BJ (cell line): ENCODE results near the gene COQ2. TPM values are rescaled to one million over a fixed set of nuclear protein-coding genes. Genes with fewer than 3 reads are reported as not detected.
"Not testable (repeated sequence)": the region's sequence is repeated elsewhere in the genome, so short reads cannot be mapped to it uniquely, and the experiment has no call there.

ENCODE experiments used
- CTCF ChIA-PET: fragments of 350-600 bp; formaldehyde crosslinking; extraction: SDS; loops from one replicate; lab custom pipeline; 2021; ENCODE audit warnings: antibody characterized with exemption, inconsistent platforms; lab: Yijun Ruan, JAX
- POLR2A ChIA-PET: fragments of 300-600 bp; sonication (Branson Sonifier 250); formaldehyde crosslinking; extraction: SDS; loops from one replicate; lab custom pipeline; 2021; ENCODE audit warnings: antibody characterized with exemption; lab: Charles Lee
- DNase-seq: peaks from one replicate; pipeline ENCODE4 v3.0.0-alpha.2; 2011; ENCODE audit warnings: low read depth
- H3K27me3 ChIP-seq: 2 replicates; pipeline ENCODE4 v1.6.0; 2011; ENCODE audit warnings: low read length; ENCODE audit not compliant: control insufficient read depth, insufficient read depth
- H3K36me3 ChIP-seq: 2 replicates; pipeline ENCODE4 v1.5.1; 2011; ENCODE audit warnings: low read length; ENCODE audit not compliant: control insufficient read depth, insufficient read depth
- H3K4me3 ChIP-seq: 2 replicates; pipeline ENCODE4 v1.5.1; 2011; ENCODE audit warnings: low read depth, mild to moderate bottlenecking, control low read depth, low read length
- polyA plus RNA-seq: library from polyadenylated mRNA; depleted of rRNA; stranded (reverse); fragments of >200 nt; gene quantifications from 2 replicates; pipeline ENCODE4 v1.2.3, GENCODE V29; 2011
- TF ChIP-seq, protein P1 (sequence below): IDR thresholded peaks from 2 replicates; pipeline ENCODE4 v1.5.1; 2011; ENCODE audit warnings: low read depth, mild to moderate bottlenecking, control low read depth, inconsistent platforms, low read length, moderate library complexity; ENCODE audit not compliant: insufficient read depth

COQ2 gene
- polyA plus RNA-seq, 1 experiment, result 14.5 TPM

DNA sequence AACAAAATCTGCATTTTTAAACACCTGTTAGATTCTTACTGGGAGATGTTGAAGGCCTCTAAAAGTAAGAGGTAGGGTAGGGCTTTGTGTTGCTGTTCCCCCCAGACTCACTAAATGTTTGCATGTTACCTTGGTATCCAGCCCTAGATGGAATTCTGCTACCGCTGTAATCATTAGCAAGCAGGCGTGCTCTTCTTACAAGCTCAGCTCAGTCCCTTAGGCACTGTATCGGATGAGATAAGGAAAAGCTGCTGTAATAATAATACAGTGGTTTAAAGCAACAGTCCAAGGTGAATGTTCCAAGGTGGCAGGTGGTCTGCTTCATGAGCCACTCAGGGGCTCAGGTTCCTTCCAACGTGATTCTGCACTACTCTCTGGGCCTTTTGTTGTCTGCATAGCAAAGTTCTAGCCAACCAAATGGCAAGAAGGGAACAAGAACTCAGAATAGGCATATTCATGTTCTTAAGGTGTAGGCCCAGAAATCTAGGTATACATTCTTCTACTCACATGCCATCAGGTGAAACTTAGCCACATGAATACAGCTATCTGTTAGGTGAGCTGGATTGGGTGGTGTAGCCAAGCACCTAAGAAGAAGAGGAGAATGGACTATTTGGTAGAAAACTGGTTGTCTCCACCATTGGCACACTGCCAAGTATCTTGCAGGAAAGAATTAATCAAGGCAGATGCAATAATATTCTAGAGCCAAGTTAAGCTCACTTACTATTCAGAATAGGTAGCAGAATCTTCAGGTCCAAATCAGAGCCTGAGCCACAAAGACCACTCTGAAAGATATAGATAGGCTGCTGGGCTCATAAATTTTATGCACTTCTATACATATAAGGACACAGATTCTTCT is 46.0 kb downstream of the COQ2 start:
- DNase-seq, result no peak
- ChIA-PET CTCF (interaction anchor here (1.4 kb wide), 1 partner anchor 15 kb away, joined by 3 read pairs; no protein-coding TSS in a partner anchor), POLR2A (no interaction called here)

DNA sequence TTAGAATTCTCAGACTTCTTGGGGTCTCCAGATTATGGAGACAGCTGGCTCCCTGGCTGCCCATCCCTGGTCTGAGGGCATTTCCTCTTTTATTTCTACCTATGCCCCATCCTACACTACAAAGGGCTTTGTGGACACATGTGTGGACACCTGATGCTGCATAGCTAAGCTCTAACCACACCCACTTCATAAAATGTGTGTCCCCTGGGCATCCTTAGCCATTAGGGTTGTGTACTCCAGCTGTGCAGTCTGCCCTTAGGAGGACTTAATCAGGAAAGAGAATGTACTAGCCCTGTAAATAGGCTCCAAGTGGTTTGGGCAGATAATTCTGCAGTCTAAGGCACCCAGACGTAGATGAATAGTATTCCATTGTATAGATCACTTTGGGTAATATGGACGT is 47.0 kb downstream of the COQ2 start:
- no peaks in the 10 kb centered on the region for H3K36me3 ChIP-seq
- H3K4me3 ChIP-seq, result no peak overlapping the region
- TF ChIP-seq, protein P1, sequence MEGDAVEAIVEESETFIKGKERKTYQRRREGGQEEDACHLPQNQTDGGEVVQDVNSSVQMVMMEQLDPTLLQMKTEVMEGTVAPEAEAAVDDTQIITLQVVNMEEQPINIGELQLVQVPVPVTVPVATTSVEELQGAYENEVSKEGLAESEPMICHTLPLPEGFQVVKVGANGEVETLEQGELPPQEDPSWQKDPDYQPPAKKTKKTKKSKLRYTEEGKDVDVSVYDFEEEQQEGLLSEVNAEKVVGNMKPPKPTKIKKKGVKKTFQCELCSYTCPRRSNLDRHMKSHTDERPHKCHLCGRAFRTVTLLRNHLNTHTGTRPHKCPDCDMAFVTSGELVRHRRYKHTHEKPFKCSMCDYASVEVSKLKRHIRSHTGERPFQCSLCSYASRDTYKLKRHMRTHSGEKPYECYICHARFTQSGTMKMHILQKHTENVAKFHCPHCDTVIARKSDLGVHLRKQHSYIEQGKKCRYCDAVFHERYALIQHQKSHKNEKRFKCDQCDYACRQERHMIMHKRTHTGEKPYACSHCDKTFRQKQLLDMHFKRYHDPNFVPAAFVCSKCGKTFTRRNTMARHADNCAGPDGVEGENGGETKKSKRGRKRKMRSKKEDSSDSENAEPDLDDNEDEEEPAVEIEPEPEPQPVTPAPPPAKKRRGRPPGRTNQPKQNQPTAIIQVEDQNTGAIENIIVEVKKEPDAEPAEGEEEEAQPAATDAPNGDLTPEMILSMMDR, result no peak
- ChIA-PET POLR2A (no interaction called here), CTCF (no interaction called here)
- no peak for DNase-seq
- H3K27me3 ChIP-seq, result no peaks in the 10 kb centered on the region; the same call in 1 of the 2 replicates

More for the DNA sequence above, 46.0 kb downstream of the COQ2 start:
- Histone ChIP-seq H3K27me3 (no peaks in the 10 kb centered on the region; the same call in 1 of the 2 replicates), H3K36me3 (no peaks in the 10 kb centered on the region), H3K4me3 (no peak overlapping the region)
- TF ChIP-seq, protein P1, result no peak

DNA sequence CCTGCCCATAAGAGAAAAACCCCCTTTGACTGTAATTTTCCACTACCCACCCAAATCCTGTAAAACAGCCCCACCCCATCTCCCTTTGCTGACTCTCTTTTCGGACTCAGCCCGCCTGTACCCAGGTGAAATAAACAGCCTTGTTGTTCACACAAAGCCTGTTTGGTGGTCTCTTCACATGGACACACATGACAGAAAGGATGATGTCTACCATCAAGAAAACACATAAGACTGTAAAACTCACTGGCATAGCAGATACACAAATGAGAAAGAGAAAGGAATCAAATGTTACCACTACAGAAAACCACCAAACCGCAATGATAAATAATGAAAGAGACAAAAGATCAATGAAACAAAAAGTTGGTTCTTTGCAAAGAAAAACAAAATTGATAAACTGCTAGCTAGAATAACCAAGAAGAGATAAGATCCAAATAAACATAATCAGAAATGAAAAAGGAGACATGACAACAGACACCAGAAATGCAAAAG is 48.9 kb downstream of the COQ2 start:
- H3K27me3 ChIP-seq, H3K4me3 ChIP-seq, H3K36me3 ChIP-seq, POLR2A ChIA-PET, DNase-seq: not testable (repeated sequence)
- CTCF ChIA-PET, result interaction anchor here (1.3 to 1.6 kb wide), 2 partner anchors 15 to 200 kb away, joined by 3 to 4 read pairs; partner anchors contain the start of gene COPS4

DNA sequence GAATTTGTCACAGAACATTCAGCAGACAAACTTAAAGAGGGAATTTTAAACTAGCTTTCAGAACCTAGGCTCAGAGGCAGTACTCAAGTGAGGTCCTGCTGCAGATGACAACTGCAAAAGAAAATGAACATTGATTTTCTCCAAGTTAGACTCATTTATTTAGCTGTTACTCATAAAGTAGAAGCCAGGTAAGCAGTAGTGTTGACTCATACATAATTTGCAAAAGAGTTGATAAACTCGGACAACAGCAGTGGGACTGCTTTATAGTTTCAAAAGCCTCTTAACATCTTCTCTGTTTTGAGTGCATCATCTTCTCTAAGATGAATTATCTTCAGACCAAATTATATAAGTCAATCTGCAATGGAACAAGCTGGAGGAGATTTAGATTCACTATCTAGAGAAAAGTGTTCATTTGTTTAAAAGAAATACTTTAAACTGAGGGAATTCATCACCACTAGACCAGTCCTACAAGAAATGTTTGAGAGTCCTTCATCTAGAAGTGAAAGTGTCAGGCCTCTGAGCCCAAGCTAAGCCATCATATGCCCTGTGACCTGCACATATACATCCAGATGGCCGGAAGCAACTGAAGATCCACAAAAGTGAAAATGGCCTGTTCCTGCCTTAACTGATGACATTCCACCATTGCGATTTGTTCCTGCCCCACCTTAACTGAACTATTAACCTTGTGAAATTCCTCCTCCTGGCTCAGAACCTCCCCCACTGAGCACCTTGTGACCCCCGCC is 49.5 kb downstream of the COQ2 start:
- TF ChIP-seq, protein P1, result no peak
- no peak for DNase-seq
- CTCF ChIA-PET, result interaction anchor here (1.3 kb wide), 1 partner anchor 16 kb away, joined by 4 read pairs; no protein-coding TSS in a partner anchor
- POLR2A ChIA-PET, result no interaction called here
- Histone ChIP-seq H3K27me3 (no peaks in the 10 kb centered on the region; the same call in 1 of the 2 replicates), H3K36me3 (no peaks in the 10 kb centered on the region), H3K4me3 (no peak overlapping the region)

DNA sequence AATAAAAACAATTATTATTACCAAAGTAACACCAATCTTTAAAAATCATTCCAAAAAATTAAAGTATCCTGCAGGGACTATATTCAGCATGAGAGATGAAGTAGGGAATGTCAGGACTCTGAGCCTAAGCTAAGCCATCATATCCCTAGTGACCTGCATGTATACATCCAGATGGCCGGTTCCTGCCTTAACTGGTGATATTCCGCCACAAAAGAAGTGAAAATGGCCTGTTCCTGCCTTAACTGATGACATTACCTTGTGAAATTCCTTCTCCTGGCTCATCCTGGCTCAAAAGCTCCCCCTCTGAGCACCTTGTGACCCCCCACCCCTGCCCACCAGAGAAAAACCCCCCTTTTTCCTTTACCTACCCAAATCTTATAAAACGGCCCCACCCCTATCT is 50.2 kb downstream of the COQ2 start:
- CTCF ChIA-PET, result interaction anchor here (0.7 to 1.3 kb wide), 3 partner anchors 16 to 296 kb away, joined by 3 to 5 read pairs (median 4); no protein-coding TSS in a partner anchor
- H3K36me3 ChIP-seq, DNase-seq, POLR2A ChIA-PET, H3K27me3 ChIP-seq, H3K4me3 ChIP-seq: not testable (repeated sequence)

DNA sequence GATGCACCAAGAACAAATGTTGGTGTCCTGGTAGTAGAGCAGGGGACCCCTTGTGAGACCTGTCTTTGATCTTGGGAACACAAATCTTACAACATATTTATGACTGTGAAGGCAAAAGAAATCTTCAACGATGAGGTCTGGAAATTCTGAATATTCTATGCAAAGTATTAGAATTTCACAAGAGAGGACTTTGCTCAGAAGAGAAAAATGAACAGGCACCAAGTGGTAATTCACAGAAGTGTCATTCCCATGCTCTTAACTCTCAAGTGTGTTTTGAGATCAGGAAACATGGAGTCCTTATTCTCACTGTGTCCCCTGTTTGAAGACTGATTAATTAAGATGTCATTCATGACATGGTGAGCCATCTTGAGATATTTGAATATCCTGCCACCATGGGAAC is 52.5 kb downstream of the COQ2 start:
- TF ChIP-seq, protein P1, result no peak
- ChIA-PET POLR2A (no interaction called here), CTCF (no interaction called here)
- no peaks in the 10 kb centered on the region; the same call in 1 of the 2 replicates for H3K27me3 ChIP-seq
- no peaks in the 10 kb centered on the region for H3K36me3 ChIP-seq
- no peak for DNase-seq
- no peak overlapping the region for H3K4me3 ChIP-seq
